ENCODE measurements around the gene TPCN2.

TPCN2 gene

DNA sequence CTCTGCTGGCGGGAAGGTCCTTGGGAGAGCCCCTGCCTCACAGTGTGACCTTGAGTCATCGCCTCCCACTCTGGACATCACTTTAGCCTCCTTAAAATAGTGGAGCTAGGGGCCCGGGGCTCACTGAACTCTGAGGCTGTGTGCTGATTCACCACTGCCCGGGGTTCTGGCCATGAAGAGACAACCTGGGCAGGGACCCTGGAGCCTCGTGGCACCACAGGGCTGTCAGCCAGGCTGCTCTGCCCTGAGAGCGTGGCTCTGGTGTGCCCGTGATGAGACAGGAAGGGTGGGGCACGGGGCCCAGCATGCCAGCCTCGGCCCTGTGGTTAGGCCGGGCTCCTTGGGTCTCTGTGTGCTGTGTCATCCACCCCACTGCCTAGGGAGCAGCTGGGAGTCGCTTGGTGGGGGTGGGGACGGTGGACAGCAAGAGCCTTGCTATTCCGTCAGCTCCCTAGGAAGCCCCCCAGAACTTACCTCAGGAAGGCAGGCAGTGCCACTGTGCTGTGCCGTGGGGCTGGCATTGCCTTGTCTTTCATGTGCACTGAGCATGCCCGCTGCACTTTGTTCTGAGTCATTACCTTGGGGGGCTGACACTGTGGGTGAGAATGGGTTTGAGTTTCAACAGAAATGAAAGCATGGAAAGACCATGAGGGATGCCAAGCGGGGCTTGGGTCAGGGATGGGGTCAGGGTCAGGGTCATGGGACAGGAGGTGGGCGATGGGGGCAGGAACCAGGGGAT lies 31.7 kb downstream of the TPCN2 start:
- peaks cover 20% of the 10 kb centered on the region for H3K36me3 Mint-ChIP-seq (ENCODE audit: low read depth)
- no peak overlapping the region for H3K4me3 Mint-ChIP-seq
- H3K27ac Mint-ChIP-seq: peak overlapping the region; percentile 76
- no peaks in the 10 kb centered on the region for H3K27me3 Mint-ChIP-seq
- H3K4me1 Mint-ChIP-seq (ENCODE audit: low read depth): peaks cover 12% of the 10 kb centered on the region
- no peaks in the 10 kb centered on the region for H3K9me3 Mint-ChIP-seq

DNA sequence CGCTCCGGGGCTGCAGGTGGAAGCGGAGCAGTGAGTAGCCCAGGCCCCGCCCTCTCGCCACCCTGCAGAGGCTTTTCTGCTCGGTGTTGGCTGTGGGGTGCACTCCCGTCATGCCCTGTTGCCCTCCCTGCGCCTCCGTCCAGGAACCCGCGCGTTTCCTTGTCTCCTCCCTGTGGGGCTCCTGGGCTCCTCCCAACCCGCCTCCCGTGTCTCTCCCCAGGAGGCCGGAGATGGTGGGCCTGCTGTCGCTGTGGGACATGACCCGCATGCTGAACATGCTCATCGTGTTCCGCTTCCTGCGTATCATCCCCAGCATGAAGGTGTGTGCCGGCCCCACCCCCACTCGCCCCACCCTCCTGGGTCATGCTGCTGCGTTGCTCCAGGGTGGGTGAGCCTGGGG lies 32.4 kb downstream of the TPCN2 start:
- peaks cover 14% of the 10 kb centered on the region for H3K36me3 Mint-ChIP-seq (ENCODE audit: low read depth)
- H3K27me3 Mint-ChIP-seq: no peaks in the 10 kb centered on the region
- H3K9me3 Mint-ChIP-seq: no peaks in the 10 kb centered on the region
- peaks cover 8% of the 10 kb centered on the region for H3K4me1 Mint-ChIP-seq (ENCODE audit: low read depth)
- no peak overlapping the region for H3K4me3 Mint-ChIP-seq
- H3K27ac Mint-ChIP-seq: no peak overlapping the region

DNA sequence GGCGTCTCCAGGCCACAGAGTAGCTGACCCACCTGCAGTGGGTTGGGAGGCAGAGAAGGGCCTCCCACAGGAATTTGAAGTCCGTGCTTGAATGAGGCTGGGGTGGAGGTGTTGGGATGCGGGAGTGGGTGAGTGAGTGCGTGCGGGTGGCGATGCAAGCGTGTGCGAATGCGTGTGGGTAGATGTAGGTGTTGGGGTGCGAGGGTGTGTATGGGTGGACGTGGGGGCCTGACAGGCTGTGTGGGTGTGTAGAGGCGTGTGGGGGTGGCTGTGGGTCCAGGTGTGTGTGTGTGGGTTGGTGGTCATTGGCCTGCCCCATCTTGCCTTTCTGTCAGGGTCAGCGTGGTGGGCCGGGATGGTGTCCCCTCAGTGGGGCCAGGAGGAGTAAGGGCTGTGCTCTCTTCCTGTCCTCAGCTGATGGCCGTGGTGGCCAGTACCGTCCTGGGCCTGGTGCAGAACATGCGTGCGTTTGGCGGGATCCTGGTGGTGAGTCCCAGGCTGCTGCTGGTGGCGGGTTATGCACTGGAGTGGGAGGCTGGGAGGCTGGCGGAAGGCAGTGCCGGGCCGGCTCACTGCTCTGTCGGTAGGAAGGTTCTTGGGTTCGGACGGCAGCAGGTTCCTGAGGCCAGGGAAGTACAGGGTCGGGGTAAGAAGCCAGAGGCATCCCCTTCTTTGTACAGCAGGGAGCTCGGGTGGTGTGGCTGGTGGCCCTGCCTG lies 35.0 kb downstream of the TPCN2 start:
- H3K4me1 Mint-ChIP-seq (ENCODE audit: low read depth): peaks cover 8% of the 10 kb centered on the region
- H3K27ac Mint-ChIP-seq: no peak overlapping the region
- no peak overlapping the region for H3K4me3 Mint-ChIP-seq
- H3K36me3 Mint-ChIP-seq (ENCODE audit: low read depth): peaks cover 9% of the 10 kb centered on the region
- no peaks in the 10 kb centered on the region for H3K27me3 Mint-ChIP-seq
- H3K9me3 Mint-ChIP-seq: no peaks in the 10 kb centered on the region

DNA sequence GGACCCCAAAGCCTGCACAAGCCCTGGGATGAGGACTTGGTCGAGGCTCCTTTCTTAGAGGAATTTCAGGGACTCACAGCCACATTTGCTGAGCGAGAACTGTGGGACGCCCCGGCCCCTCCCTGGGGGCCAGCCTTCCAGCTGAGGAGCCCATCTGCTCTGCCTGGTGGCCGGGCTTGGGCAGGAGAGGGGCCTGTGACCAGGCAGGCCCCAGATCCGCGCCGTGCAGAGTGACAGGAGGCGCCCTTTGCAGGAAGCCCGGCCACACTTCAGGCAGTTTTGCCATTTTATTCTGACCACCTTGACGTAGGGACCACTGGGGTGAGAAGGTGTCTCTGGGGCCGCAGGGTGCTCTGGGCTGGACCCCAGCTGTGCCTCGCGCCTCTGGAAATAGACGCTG lies 35.6 kb downstream of the TPCN2 start:
- no peaks in the 10 kb centered on the region for H3K9me3 Mint-ChIP-seq

DNA sequence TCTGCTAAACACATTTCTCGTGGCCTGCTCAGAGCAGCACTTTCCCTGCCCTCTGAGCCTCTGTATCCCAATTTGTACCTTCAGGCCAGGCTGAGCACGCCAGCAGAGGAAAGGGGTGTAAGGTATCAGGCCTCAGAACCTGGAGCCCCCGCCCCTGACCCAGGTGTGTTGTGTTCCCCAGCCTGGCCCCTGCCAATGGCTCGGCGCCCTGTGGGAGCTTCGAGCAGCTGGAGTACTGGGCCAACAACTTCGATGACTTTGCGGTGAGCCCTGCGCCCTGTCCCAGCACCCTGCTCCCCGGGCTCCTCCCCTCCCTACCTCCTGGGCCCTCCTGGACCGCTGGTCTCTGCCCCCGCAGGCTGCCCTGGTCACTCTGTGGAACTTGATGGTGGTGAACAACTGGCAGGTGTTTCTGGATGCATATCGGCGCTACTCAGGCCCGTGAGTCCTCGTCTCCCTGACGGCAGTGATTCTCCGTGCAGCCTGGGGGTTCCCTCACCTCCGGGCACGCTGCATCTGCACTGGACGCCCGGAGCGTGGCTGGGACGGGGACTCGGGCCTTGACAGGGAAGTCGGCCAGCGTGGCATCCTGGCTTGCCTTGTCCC lies 36.9 kb downstream of the TPCN2 start:
- Mint-ChIP-seq H3K36me3 (ENCODE audit: low read depth) (peaks cover 15% of the 10 kb centered on the region), H3K9me3 (no peaks in the 10 kb centered on the region), H3K27me3 (no peaks in the 10 kb centered on the region), H3K27ac (no peak overlapping the region), H3K4me1 (ENCODE audit: low read depth) (peaks cover 2% of the 10 kb centered on the region), H3K4me3 (no peak overlapping the region)

More for the DNA sequence above, 35.6 kb downstream of the TPCN2 start:
- Mint-ChIP-seq H3K36me3 (ENCODE audit: low read depth) (peaks cover 12% of the 10 kb centered on the region), H3K4me1 (ENCODE audit: low read depth) (peaks cover 8% of the 10 kb centered on the region), H3K4me3 (no peak overlapping the region), H3K27me3 (no peaks in the 10 kb centered on the region), H3K27ac (no peak overlapping the region)

DNA sequence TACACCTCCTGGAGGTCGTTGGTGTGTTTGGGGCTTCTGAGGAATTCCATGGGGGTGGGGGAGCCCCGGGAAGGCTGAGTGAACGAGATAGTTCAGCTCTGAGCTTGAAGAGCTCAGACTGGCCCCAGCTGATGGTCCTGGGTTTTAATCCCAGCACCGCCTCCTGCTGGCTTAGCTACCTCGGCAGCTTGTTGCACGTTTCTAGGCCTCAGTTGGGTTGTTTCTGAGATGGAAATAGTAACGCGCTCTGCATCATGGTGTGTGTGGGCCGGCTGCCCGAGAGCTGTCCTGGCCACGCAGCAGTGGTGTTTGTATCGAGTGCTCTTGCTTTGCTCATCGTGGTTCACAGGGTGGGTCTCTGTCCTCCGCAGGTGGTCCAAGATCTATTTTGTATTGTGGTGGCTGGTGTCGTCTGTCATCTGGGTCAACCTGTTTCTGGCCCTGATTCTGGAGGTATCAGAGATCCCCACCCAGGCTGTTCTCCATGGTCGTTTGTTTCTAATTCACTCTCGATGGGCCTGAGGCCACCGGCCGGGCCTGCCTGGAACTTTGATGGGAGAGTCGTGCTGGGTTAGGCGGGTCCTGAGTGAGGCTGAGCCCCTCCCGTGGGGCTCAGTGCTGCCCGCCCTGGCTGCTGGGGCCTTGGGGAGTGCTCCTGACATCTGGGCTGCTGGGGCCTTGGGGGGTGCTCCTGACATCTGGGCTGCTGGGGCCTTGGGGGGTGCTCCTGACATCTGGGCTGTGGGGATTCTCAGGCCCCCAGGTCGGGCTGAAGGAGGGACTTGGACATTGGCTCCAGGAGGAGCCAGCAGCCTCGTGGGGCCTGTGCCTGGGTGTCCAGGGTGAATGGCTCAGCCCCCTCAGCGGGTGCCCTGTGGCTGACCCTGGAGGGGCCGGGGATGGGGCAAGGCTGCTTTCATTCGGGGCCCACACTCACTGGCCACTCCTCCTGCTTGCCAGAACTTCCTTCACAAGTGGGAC lies 37.7 kb downstream of the TPCN2 start:
- no peaks in the 10 kb centered on the region for H3K27me3 Mint-ChIP-seq
- no peaks in the 10 kb centered on the region for H3K4me1 Mint-ChIP-seq (ENCODE audit: low read depth)
- H3K9me3 Mint-ChIP-seq: no peaks in the 10 kb centered on the region
- H3K4me3 Mint-ChIP-seq: no peak overlapping the region
- peaks cover 15% of the 10 kb centered on the region for H3K36me3 Mint-ChIP-seq (ENCODE audit: low read depth)
- no peak overlapping the region for H3K27ac Mint-ChIP-seq

DNA sequence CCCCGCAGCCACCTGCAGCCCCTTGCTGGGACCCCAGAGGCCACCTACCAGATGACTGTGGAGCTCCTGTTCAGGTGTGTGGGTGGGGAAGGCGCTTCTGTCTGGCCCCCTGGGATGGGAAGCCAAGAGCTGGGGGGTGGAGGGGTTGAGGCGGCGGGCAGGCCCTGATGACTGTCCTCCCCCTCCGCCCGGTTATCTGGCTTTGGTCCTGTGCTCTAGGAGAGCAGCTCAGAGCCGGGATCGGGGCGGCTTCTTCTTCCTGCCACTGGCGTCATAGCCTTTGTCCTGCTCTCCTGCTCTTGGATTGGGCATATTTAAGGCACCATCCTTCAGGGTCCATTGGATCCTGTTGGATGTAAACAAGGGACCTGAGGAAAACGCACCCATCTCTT lies 38.4 kb downstream of the TPCN2 start:
- Mint-ChIP-seq H3K27me3 (no peaks in the 10 kb centered on the region), H3K4me1 (ENCODE audit: low read depth) (no peaks in the 10 kb centered on the region), H3K36me3 (ENCODE audit: low read depth) (peaks cover 12% of the 10 kb centered on the region), H3K4me3 (no peak overlapping the region), H3K9me3 (no peaks in the 10 kb centered on the region), H3K27ac (no peak overlapping the region)

DNA sequence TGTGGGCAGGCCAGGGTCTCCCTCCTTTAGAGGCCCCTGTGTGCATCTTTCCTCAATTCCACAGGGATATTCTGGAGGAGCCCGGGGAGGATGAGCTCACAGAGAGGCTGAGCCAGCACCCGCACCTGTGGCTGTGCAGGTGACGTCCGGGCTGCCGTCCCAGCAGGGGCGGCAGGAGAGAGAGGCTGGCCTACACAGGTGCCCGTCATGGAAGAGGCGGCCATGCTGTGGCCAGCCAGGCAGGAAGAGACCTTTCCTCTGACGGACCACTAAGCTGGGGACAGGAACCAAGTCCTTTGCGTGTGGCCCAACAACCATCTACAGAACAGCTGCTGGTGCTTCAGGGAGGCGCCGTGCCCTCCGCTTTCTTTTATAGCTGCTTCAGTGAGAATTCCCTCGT lies 39.1 kb downstream of the TPCN2 start:
- H3K9me3 Mint-ChIP-seq: no peaks in the 10 kb centered on the region
- peaks cover 10% of the 10 kb centered on the region for H3K36me3 Mint-ChIP-seq (ENCODE audit: low read depth)
- H3K4me3 Mint-ChIP-seq: no peak overlapping the region
- no peak overlapping the region for H3K27ac Mint-ChIP-seq
- no peaks in the 10 kb centered on the region for H3K27me3 Mint-ChIP-seq
- H3K4me1 Mint-ChIP-seq (ENCODE audit: low read depth): no peaks in the 10 kb centered on the region

DNA sequence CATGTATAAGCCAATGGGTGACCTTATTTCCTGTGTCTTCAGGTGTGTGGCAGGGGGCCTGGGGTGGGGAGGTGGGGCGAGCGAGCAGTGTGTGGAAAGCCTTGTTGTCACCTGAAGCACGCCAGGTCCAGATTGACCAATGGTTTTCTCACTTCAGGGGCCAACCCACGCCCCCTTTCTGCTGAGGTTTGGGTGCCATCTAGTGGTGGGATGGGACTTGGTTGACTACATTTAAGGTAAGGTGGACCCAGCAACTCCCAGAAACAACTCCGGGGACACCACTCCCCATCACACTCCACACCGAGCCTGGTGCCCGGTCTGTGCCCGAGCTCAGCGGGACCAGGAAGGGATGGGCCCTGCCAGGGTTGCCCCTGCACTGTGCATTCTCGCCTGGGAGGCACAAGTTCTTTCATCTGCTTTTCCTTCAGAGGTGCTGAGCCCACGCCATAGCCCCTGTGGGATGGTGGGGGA lies 40.0 kb downstream of the TPCN2 start:
- Mint-ChIP-seq H3K4me1 (ENCODE audit: low read depth) (no peaks in the 10 kb centered on the region), H3K27ac (no peak overlapping the region), H3K36me3 (ENCODE audit: low read depth) (peaks cover 10% of the 10 kb centered on the region), H3K9me3 (no peaks in the 10 kb centered on the region), H3K27me3 (no peaks in the 10 kb centered on the region), H3K4me3 (no peak overlapping the region)

DNA sequence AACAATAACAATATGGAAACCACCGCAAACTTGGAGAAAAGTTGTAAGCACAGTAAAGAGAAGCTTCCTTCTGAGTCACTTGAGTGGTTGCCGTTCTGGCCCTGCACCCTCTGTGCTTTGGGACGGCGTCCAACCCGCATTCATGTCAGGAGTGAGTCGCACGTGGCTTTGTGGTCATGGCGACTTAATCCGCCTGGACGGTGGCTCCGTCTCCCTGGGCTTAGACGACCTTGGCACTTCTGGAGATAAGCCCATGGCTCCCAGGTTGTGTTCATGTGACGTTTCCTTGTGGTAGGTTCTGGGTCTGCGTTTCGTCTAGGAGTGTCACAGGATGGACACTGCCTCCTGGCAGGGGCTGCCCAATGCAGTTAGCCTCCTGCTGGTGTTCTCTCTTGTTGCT lies 40.5 kb downstream of the TPCN2 start:
- Mint-ChIP-seq H3K27ac (no peak overlapping the region), H3K9me3 (no peaks in the 10 kb centered on the region), H3K27me3 (no peaks in the 10 kb centered on the region), H3K4me3 (no peak overlapping the region), H3K36me3 (ENCODE audit: low read depth) (peaks cover 10% of the 10 kb centered on the region), H3K4me1 (ENCODE audit: low read depth) (no peaks in the 10 kb centered on the region)

DNA sequence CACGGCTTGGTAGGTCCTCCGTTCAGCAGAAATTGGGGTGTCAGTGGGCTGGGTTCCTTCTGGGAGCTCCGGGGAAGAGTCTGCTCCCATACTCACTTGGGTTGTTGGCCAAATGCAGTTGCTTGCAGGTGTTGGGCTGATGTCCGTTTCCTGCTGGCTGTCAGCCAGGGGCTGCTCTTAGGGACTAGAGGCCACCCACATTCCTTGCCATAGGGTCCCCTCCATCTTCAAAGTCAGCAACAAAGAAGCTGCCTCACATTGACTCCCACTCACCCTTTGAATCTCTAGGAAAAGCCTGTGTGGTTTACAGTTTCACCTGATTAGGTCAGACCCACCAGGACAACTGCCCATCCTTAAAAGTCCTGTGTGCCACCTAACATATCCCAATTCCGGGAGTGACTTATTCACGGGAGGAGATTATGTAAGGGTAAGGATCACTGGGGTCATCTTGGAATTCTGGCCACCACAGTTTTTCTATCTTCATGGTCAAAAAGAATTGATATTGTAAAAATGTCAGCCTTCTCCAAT lies 43.0 kb downstream of the TPCN2 start:
- Mint-ChIP-seq H3K36me3 (ENCODE audit: low read depth) (peaks cover 10% of the 10 kb centered on the region), H3K27ac (no peak overlapping the region), H3K9me3 (no peaks in the 10 kb centered on the region), H3K27me3 (no peaks in the 10 kb centered on the region), H3K4me1 (ENCODE audit: low read depth) (no peaks in the 10 kb centered on the region), H3K4me3 (no peak overlapping the region)

DNA sequence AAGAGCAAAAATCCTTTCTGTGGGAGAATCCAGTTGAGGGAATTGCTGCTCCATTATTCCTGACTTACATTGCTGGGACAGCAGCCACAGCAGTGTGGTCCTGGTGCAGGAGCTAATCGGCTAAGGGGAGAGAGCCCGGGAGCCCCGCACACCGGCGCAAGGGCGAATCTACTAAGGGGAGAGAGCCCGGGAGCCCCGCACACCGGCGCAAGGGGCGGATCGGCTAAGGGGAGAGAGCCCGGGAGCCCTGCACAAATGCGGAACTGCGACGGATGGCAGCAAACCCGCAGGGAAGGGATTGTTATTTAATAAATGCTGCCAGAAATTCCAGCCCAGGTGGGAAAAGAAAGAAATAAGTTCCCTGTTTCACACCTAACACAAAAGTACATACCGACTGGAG lies 43.5 kb downstream of the TPCN2 start:
- no peak overlapping the region for H3K4me3 Mint-ChIP-seq
- no peaks in the 10 kb centered on the region for H3K27me3 Mint-ChIP-seq
- H3K27ac Mint-ChIP-seq: no peak overlapping the region
- H3K36me3 Mint-ChIP-seq (ENCODE audit: low read depth): peaks cover 10% of the 10 kb centered on the region
- no peaks in the 10 kb centered on the region for H3K9me3 Mint-ChIP-seq
- no peaks in the 10 kb centered on the region for H3K4me1 Mint-ChIP-seq (ENCODE audit: low read depth)

DNA sequence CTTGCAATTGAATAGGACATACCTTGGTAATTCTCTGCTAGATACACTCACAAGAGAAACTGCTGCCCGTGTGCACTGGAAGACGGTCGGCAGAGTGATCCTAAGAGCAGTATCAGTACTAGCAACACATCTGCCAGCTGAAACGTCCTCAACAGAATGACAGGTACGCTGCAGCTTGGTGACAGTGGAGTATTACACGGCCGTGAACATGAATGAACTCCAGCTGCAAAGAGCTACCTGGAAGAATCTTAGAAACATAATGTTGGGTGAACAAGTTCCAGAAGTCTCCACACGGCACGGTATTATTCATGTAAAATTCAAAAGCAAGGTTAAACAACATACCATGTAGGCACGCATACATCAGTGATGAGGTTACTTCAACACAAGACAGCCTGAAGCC lies 44.4 kb downstream of the TPCN2 start:
- Mint-ChIP-seq H3K36me3 (ENCODE audit: low read depth) (peaks cover 10% of the 10 kb centered on the region), H3K27ac (no peak overlapping the region)

DNA sequence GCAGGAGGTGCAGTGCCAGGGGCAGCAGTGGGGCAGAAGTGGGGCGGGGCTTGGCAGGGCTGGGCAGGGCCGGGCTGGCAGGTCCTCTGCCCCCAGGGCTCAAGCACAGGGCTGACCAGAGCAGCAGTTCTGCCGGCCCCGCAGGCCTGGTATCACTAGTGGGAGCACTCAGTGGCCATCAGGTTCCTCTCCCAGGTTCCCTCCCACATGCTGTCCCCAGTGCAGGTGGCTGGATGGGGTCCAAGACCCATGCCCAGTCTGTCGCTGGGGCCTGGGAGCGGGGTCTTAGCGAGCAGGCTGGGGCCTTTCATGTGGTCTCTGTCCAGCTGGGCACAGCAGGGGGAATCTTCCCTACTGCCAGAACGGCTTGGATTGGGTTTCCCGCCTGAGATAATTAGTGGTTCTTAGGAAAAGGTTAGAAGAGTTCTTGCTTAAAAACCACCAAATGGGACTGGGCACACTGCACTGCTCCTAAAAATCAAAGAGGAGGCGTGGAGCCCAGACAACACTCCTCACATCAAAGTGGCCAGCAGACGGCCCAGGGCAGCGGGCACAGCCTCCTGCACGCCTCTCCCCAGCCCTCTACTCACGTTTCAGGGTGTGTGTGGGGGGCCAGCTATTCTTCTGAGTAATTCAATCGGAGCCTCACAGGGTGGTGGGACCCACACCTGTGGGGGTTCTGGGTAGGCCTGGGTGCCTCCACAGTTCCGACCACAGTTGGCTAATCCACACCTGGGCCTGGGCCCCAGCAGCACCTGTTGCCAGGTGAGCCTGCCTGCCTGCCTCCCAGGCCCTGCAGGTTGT lies 45.6 kb downstream of the TPCN2 start:
- H3K9me3 Mint-ChIP-seq: no peaks in the 10 kb centered on the region
- no peaks in the 10 kb centered on the region for H3K27me3 Mint-ChIP-seq
- peaks cover 7% of the 10 kb centered on the region for H3K36me3 Mint-ChIP-seq (ENCODE audit: low read depth)
- H3K27ac Mint-ChIP-seq: no peak overlapping the region
- H3K4me1 Mint-ChIP-seq (ENCODE audit: low read depth): no peaks in the 10 kb centered on the region
- H3K4me3 Mint-ChIP-seq: no peak overlapping the region

More for the DNA sequence above, 44.4 kb downstream of the TPCN2 start:
- Mint-ChIP-seq H3K27me3 (no peaks in the 10 kb centered on the region), H3K4me1 (ENCODE audit: low read depth) (no peaks in the 10 kb centered on the region), H3K4me3 (no peak overlapping the region), H3K9me3 (no peaks in the 10 kb centered on the region)

Data from stimulated activated naive CD8-positive, alpha-beta T cell treated with anti-CD3 and anti-CD28 coated beads, Interleukin-15, Interleukin-2, amounts not matched to agents 100 ng/mL and 50 ng/mL, for 24 hours (primary cell).